HCT116 (cell line): Measurements from ENCODE around the gene TPI1. TPM values are rescaled to one million over a fixed set of nuclear protein-coding genes. Genes with fewer than 3 reads are reported as not detected.

Experiments used
- ATAC-seq: fragments of 200-7000 bp; cut with Tn5 transposase; 2 replicates; pipeline ENCODE4 v1.9.1; 2020; ENCODE audit warnings: mild to moderate bottlenecking, moderate library complexity
- BruUV-seq: library from RNA; stranded (reverse); fragments of 400-500 nt; replicated peaks from 2 replicates; lab custom pipeline; 2021; lab: Mats Ljungman, UMichigan
- CTCF ChIA-PET: fragments of 300-600 bp; sonication (Branson Sonifier 250); formaldehyde crosslinking; loops from one replicate; lab custom pipeline; 2021; ENCODE audit warnings: antibody characterized with exemption; lab: Charles Lee
- POLR2A ChIA-PET: fragments of 300-600, 350-600 bp; sonication (Branson Sonifier 250); formaldehyde crosslinking; loops from one replicate; lab custom pipeline; 2021; ENCODE audit warnings: antibody characterized with exemption; lab: Charles Lee
- RAD21 ChIA-PET, 2 experiments: fragments of 300-600 bp; sonication (Branson Sonifier 250); formaldehyde crosslinking; loops; one replicate each; lab custom pipeline; 2023; ENCODE audit warnings: low total read pairs in 2 of 2; ENCODE audit not compliant: uncharacterized antibody in 2 of 2, unreplicated experiment in 2 of 2, low non-redundant PET in 1 of 2; lab: Charles Lee
- DNase-seq: peaks from one replicate; pipeline ENCODE4 v3.0.0-alpha.2; 2010; ENCODE audit warnings: low read depth, low spot score
- H2AFZ ChIP-seq: fragments of 200-600 bp; shearing (Covaris generic), sonication (generic); 2 replicates; pipeline ENCODE4 v1.6.1; 2017; ENCODE audit warnings: low read depth, mixed run types, mixed read lengths, antibody characterized with exemption, low read length; ENCODE audit not compliant: poor library complexity, severe bottlenecking
- H3K27ac ChIP-seq: 2 replicates; pipeline ENCODE4 v1.5.1; 2012; ENCODE audit warnings: low read depth, low read length
- H3K27me3 ChIP-seq: fragments of 200-600 bp; sonication (generic); 2 replicates; pipeline ENCODE4 v1.6.1; 2016; ENCODE audit warnings: mixed run types, low read length, mixed read lengths; ENCODE audit not compliant: insufficient read depth
- H3K36me3 ChIP-seq, 2 experiments: fragments of 200-500 bp in 1 of 2; fragments of 200-600 bp in 1 of 2; sonication (Bioruptor generic) in 1 of 2; sonication (generic) in 1 of 2; 2 replicates each; pipeline versions ENCODE4 v1.5.1 to v1.6.1; 2014 to 2016; ENCODE audit warnings: low read length in 2 of 2, inconsistent platforms in 1 of 2, mixed read lengths in 1 of 2, mixed run types in 1 of 2; ENCODE audit not compliant: insufficient read depth in 2 of 2, control insufficient read depth in 1 of 2
- H3K4me1 ChIP-seq, 2 experiments: fragments of 200-600 bp in 1 of 2; sonication (generic) in 1 of 2; 2 replicates each; pipeline versions ENCODE4 v1.5.1 to v1.6.1; 2012 to 2017; ENCODE audit warnings: low read length in 2 of 2, inconsistent platforms in 1 of 2, mild to moderate bottlenecking in 1 of 2, mixed read lengths in 1 of 2, mixed run types in 1 of 2, moderate library complexity in 1 of 2; ENCODE audit not compliant: insufficient read depth in 2 of 2, control insufficient read depth in 1 of 2
- H3K4me2 ChIP-seq: fragments of 200-600 bp; sonication (generic); 2 replicates; pipeline ENCODE4 v1.6.1; 2017; ENCODE audit warnings: mixed run types, low read length, mixed read lengths
- H3K4me3 ChIP-seq, 2 experiments: fragments of 200-600 bp in 1 of 2; sonication (generic) in 1 of 2; replicated peaks in 1 of 2; 2 replicates each; pipeline ENCODE4 v1.5.1; 2011 to 2016; ENCODE audit warnings: low read length in 2 of 2, control low read depth in 1 of 2, low read depth in 1 of 2, mild to moderate bottlenecking in 1 of 2, mixed read lengths in 1 of 2, mixed run types in 1 of 2
- H3K79me2 ChIP-seq: fragments of 200-600 bp; sonication (generic); 2 replicates; pipeline ENCODE4 v1.6.1; 2017; ENCODE audit warnings: mild to moderate bottlenecking, mixed run types, low read length, moderate library complexity, mixed read lengths; ENCODE audit not compliant: insufficient read depth
- H3K9ac ChIP-seq: fragments of 200-600 bp; sonication (generic); 2 replicates; pipeline ENCODE4 v1.6.1; 2016; ENCODE audit warnings: low read length, mixed read lengths
- H3K9me2 ChIP-seq: fragments of 200-600 bp; sonication (generic), shearing (Covaris generic); 2 replicates; pipeline ENCODE4 v1.6.1; 2017; ENCODE audit warnings: mixed run types, mild to moderate bottlenecking, moderate library complexity; ENCODE audit not compliant: insufficient read depth
- H3K9me3 ChIP-seq, 2 experiments: fragments of 200-500 bp in 1 of 2; fragments of 200-600 bp in 1 of 2; sonication (Bioruptor generic) in 1 of 2; sonication (generic) in 1 of 2; 2 replicates each; pipeline ENCODE4 v1.6.1; 2014 to 2017; ENCODE audit warnings: low read length in 2 of 2, mixed read lengths in 2 of 2, inconsistent platforms in 1 of 2, low read depth in 1 of 2, mild to moderate bottlenecking in 1 of 2, mixed run types in 1 of 2, moderate library complexity in 1 of 2; ENCODE audit not compliant: control insufficient read depth in 1 of 2, insufficient read depth in 1 of 2
- H4K20me1 ChIP-seq: fragments of 200-600 bp; sonication (generic), shearing (Covaris generic); 2 replicates; pipeline ENCODE4 v1.6.1; 2017; ENCODE audit warnings: mixed run types, mild to moderate bottlenecking, moderate library complexity; ENCODE audit not compliant: insufficient read depth
- ATF3 ChIP-seq: IDR thresholded peaks from 2 replicates; pipeline ENCODE4 v1.6.1; 2012
- CBX3 ChIP-seq: IDR thresholded peaks from 2 replicates; pipeline ENCODE4 v1.6.1; 2012; ENCODE audit warnings: low read depth
- CEBPB ChIP-seq: IDR thresholded peaks from 2 replicates; pipeline ENCODE4 v1.6.1; 2012; ENCODE audit warnings: low read depth
- EGR1 ChIP-seq: IDR thresholded peaks from 2 replicates; pipeline ENCODE4 v1.6.1; 2012; ENCODE audit warnings: low read depth
- EZH2 ChIP-seq: fragments of 200-600 bp; sonication (generic); IDR thresholded peaks from 2 replicates; pipeline ENCODE4 v1.6.1; 2017; ENCODE audit warnings: antibody characterized with exemption, mixed run types
- EZH2phosphoT487 ChIP-seq: fragments of 200-600 bp; IDR thresholded peaks from 2 replicates; pipeline ENCODE4 v1.6.1; 2018; ENCODE audit warnings: antibody characterized with exemption, borderline replicate concordance
- FOSL1 ChIP-seq: IDR thresholded peaks from 2 replicates; pipeline ENCODE4 v1.6.1; 2012; ENCODE audit warnings: low read depth
- JUND ChIP-seq: IDR thresholded peaks from 2 replicates; pipeline ENCODE4 v1.6.1; 2012
- POLR2AphosphoS5 ChIP-seq: IDR thresholded peaks from 2 replicates; pipeline ENCODE4 v1.6.1; 2011; ENCODE audit warnings: mild to moderate bottlenecking, low read depth, low read length, moderate library complexity
- REST ChIP-seq: IDR thresholded peaks from 2 replicates; pipeline ENCODE4 v1.6.1; 2012; ENCODE audit warnings: low read depth
- SIN3A ChIP-seq: IDR thresholded peaks from 2 replicates; pipeline ENCODE4 v1.6.1; 2012; ENCODE audit warnings: low read depth
- ZBTB33 ChIP-seq: IDR thresholded peaks from 2 replicates; pipeline ENCODE4 v1.6.1; 2011; ENCODE audit warnings: mild to moderate bottlenecking, low read length, moderate library complexity; ENCODE audit not compliant: insufficient replicate concordance; ENCODE audit errors: extremely low read depth
- ZFX ChIP-seq: fragments of 450-650 bp; IDR thresholded peaks from 2 replicates; pipeline ENCODE4 v1.6.1; 2017
- ZNF274 ChIP-seq: fragments of 200-500 bp; sonication (Bioruptor generic); IDR thresholded peaks from 2 replicates; pipeline ENCODE4 v1.6.1; 2014; ENCODE audit warnings: mild to moderate bottlenecking, low read depth, low read length, inconsistent platforms
- intact Hi-C: fragments of 100-400 bp; cut with micrococcal nuclease; formaldehyde crosslinking; loops from 2 replicates; pipeline ENCODE4 v1.10.0; 2022
- total RNA-seq: library from RNA; stranded (reverse); gene quantifications from one replicate; pipeline ENCODE4 v1.2.1, GENCODE V29; 2021; ENCODE audit not compliant: unreplicated experiment

TPI1 gene
- total RNA-seq, 1 experiment from 2014 or later: 1,068 TPM

- Histone ChIP-seq H3K9me2 (no peaks in the 10 kb centered on the region), H3K36me3 (peaks cover 13 to 30% of the 10 kb centered on the region in 2 experiments; a peak in 3 of 4 replicates), H3K4me1 (no peaks in the 10 kb centered on the region), H3K4me3 (no peak overlapping the region), H4K20me1 (no peaks in the 10 kb centered on the region), H2AFZ (no peak overlapping the region), H3K79me2 (no peaks in the 10 kb centered on the region), H3K27me3 (no peaks in the 10 kb centered on the region), H3K9me3 (no peaks in the 10 kb centered on the region), H3K9ac (no peak overlapping the region), H3K27ac (no peak overlapping the region), H3K4me2 (no peak overlapping the region)
- intact Hi-C loops: no loop called here
- POLR2A ChIA-PET: no interaction called here
- RAD21 ChIA-PET: no interaction called here
- CTCF ChIA-PET: interaction anchor here (1.0 kb wide), 1 partner anchor 8 kb away, joined by 4 read pairs; no protein-coding TSS in a partner anchor
- TF ChIP-seq POLR2AphosphoS5 (no peak), CBX3 (no peak), SIN3A (no peak), FOSL1 (no peak), ZBTB33 (no peak), CEBPB (no peak), EZH2phosphoT487 (no peak)
- no TSS peak for BruUV-seq
- DNase-seq (no peak), ATAC-seq (no peak)
These were observed 24.0 kb upstream of the TPI1 start for GRCh38 chr12:6843118-6843902.

GRCh38 chr12:6845395-6845794, 21.9 kb upstream of the TPI1 start:
- ChIA-PET POLR2A (no interaction called here), RAD21 (no interaction called here), CTCF (no interaction called here)
- H3K27ac ChIP-seq: no peak overlapping the region
- H3K27me3 ChIP-seq: no peaks in the 10 kb centered on the region
- peaks cover 12% of the 10 kb centered on the region for H3K79me2 ChIP-seq
- no peak overlapping the region for H2AFZ ChIP-seq
- DNase-seq (no peak), ATAC-seq (no peak)
- BruUV-seq: no TSS peak
- peaks cover 25 to 44% of the 10 kb centered on the region in 2 experiments; a peak in 3 of 4 replicates for H3K36me3 ChIP-seq
- no peak overlapping the region for H3K4me2 ChIP-seq
- no peak overlapping the region for H3K9ac ChIP-seq
- H3K9me2 ChIP-seq: no peaks in the 10 kb centered on the region
- no peaks in the 10 kb centered on the region for H3K9me3 ChIP-seq
- H3K4me3 ChIP-seq: no peak overlapping the region
- H4K20me1 ChIP-seq: no peaks in the 10 kb centered on the region
- peaks cover 5 to 8% of the 10 kb centered on the region in 2 experiments for H3K4me1 ChIP-seq
- intact Hi-C loops: no loop called here
- TF ChIP-seq JUND: no peak
- TF ChIP-seq SIN3A: no peak
- no peak for TF ChIP-seq EZH2
- TF ChIP-seq CEBPB: no peak
- no peak for TF ChIP-seq EZH2phosphoT487
- no peak for TF ChIP-seq ZFX
- no peak for TF ChIP-seq REST
- no peak for TF ChIP-seq ZNF274
- no peak for TF ChIP-seq ATF3
- TF ChIP-seq FOSL1: no peak
- TF ChIP-seq EGR1: no peak
